Lung (tissue), 12 donors: Measurements from ENCODE around the gene RBM8A. TPM values are rescaled to one million over a fixed set of nuclear protein-coding genes. Genes with fewer than 3 reads are reported as not detected.

ENCODE experiments used
- ATAC-seq: fragments of 200-7000 bp; cut with Tn5 transposase; one replicate; pipeline ENCODE4 v1.9.1; 2020; ENCODE audit warnings: moderate number of reproducible peaks; ENCODE audit not compliant: insufficient read depth, low FRiP score
- DNase-seq, 3 donors: peaks; one replicate each; pipeline ENCODE4 v3.0.0-alpha.2; 2013 to 2017
- H3K27ac ChIP-seq, 2 donors: one replicate each; pipeline ENCODE4 v1.5.1; 2013; ENCODE audit warnings: mild to moderate bottlenecking in 2 of 2, moderate library complexity in 2 of 2, control low read depth in 1 of 2, inconsistent platforms in 1 of 2, low read depth in 1 of 2, low read length in 1 of 2
- H3K27me3 ChIP-seq, 3 donors: one replicate each; pipeline ENCODE4 v1.5.1; 2013; ENCODE audit warnings: low read length in 2 of 3; ENCODE audit not compliant: control insufficient read depth in 3 of 3, insufficient read depth in 3 of 3
- H3K36me3 ChIP-seq, 4 donors: one replicate each; pipeline ENCODE4 v1.5.1; 2013; ENCODE audit warnings: low read length in 4 of 4, mild to moderate bottlenecking in 1 of 4, moderate library complexity in 1 of 4; ENCODE audit not compliant: control insufficient read depth in 4 of 4, insufficient read depth in 4 of 4
- H3K4me1 ChIP-seq, 5 donors: one replicate each; pipeline ENCODE4 v1.5.1; 2013; ENCODE audit warnings: low read length in 5 of 5, mild to moderate bottlenecking in 2 of 5, moderate library complexity in 1 of 5; ENCODE audit not compliant: control insufficient read depth in 5 of 5, insufficient read depth in 5 of 5
- H3K4me3 ChIP-seq: one replicate; pipeline ENCODE4 v1.5.1; 2013; ENCODE audit warnings: mild to moderate bottlenecking, control low read depth, moderate library complexity
- H3K9ac ChIP-seq, 2 donors: one replicate each; pipeline ENCODE4 v1.5.1; 2013; ENCODE audit warnings: low read length in 2 of 2, control low read depth in 1 of 2; ENCODE audit not compliant: insufficient read depth in 1 of 2
- H3K9me3 ChIP-seq, 4 donors: one replicate each; pipeline ENCODE4 v1.5.1; 2013; ENCODE audit warnings: low read length in 3 of 4, mild to moderate bottlenecking in 1 of 4, moderate library complexity in 1 of 4; ENCODE audit not compliant: control insufficient read depth in 4 of 4, insufficient read depth in 3 of 4
- WGBS, 2 donors: extraction: QIAGEN DNeasy Blood & Tissue Kit; methylation state at CpG; one replicate each; pipeline ENCODE4 v1.1.7; 2013; 5-methylcytosine and 5-hydroxymethylcytosine counted together
- polyA plus RNA-seq, 2 donors: library from polyadenylated mRNA; stranded (reverse); fragments of 200-250 nt; gene quantifications; one replicate each; pipeline ENCODE4 v1.2.1, GENCODE V29; 2013
- total RNA-seq, 2 donors: library from RNA; depleted of rRNA in 1 of 2; stranded (reverse); fragments of >200 nt in 1 of 2; gene quantifications; one replicate each; pipeline ENCODE4 v1.2.1, GENCODE V29; 2014 to 2021
- TF ChIP-seq, protein P1 (sequence below): IDR thresholded peaks from 2 replicates; pipeline ENCODE4 v1.5.1; 2012; ENCODE audit warnings: mild to moderate bottlenecking; ENCODE audit errors: control extremely low read depth, extremely low read depth
- donor health status: control.
- donor health status: control.
- donor health status: Bipolar disorder and iron deficiency.
- donor health status: healthy.
- donor health status: DM: yes; HTN: yes; CAD: no.

The RBM8A gene
- total and polyA plus RNA-seq, 4 donors, result 106 to 152 (median 125) TPM

DNA sequence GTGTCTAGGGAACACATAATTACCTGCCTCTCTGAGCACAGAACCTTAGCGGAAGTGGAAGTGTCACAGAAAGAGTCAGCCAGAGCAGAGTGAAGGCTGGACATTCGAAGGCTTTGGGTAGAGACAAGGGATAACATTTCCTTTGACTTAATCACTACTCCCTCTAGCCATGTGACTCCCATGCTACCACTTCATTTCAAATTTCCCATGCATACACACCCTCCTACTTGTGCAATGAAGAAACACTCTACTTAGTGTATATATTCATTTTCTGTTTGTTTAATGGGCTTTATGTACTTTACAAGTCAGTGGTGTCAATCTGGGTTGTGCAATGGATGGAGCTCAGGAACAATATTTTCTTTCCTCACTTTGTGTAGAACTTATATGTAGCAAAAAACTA lies 48.6 kb downstream of the RBM8A start:
- WGBS, 2 donors, result 79 to 83% methylated on average over 2 of the region's 2 CpGs
- no peak for ATAC-seq
- TF ChIP-seq, protein P1, sequence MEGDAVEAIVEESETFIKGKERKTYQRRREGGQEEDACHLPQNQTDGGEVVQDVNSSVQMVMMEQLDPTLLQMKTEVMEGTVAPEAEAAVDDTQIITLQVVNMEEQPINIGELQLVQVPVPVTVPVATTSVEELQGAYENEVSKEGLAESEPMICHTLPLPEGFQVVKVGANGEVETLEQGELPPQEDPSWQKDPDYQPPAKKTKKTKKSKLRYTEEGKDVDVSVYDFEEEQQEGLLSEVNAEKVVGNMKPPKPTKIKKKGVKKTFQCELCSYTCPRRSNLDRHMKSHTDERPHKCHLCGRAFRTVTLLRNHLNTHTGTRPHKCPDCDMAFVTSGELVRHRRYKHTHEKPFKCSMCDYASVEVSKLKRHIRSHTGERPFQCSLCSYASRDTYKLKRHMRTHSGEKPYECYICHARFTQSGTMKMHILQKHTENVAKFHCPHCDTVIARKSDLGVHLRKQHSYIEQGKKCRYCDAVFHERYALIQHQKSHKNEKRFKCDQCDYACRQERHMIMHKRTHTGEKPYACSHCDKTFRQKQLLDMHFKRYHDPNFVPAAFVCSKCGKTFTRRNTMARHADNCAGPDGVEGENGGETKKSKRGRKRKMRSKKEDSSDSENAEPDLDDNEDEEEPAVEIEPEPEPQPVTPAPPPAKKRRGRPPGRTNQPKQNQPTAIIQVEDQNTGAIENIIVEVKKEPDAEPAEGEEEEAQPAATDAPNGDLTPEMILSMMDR, result no peak

DNA sequence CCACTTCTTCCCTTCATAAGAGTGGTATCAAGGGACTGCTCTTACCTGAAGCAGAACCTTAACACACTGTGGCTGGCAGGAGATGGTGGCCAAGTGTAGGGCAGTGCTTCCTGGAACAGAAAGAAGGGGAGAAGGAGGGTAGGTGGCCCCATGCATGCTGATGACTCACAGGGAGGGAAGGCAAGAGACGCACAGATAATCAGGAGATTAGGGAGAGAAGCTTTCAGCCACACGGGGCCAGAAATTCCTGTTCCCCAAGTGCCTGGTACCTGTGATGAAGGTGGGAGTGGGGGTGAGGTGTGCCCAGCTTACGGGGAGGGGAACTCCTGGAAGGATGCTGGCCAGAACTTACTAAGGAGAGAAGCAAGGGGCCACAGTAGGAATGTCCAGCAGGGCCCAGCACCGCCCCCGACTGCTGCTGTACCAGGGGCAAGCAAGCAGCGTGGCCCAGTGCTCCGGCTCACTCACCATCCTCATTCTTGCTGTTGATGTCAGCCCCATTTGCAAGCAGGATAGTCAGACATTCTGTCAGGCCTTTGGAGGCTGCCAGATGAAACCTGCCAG lies 49.3 kb downstream of the RBM8A start:
- Histone ChIP-seq H3K27me3 (no peaks in the 10 kb centered on the region), H3K36me3 (no peaks in the 10 kb centered on the region), H3K9me3 (no peaks in the 10 kb centered on the region), H3K4me1 (peaks cover 0 to 5% (median 0%) of the 10 kb centered on the region in 5 donors), H3K9ac (no peak overlapping the region), H3K4me3 (no peak overlapping the region), H3K27ac (no peak overlapping the region)
- TF ChIP-seq, protein P1, result no peak
- 86 to 91% methylated on average over 7 of the region's 7 CpGs for WGBS, 2 donors
- no peak for DNase-seq
- no peak for ATAC-seq

More for the DNA sequence above, 48.6 kb downstream of the RBM8A start:
- H3K4me1 ChIP-seq, result no peaks in the 10 kb centered on the region
- no peak overlapping the region for H3K9ac ChIP-seq
- H3K9me3 ChIP-seq, result no peaks in the 10 kb centered on the region
- peak in 1 of 3 donors; percentile 13 for DNase-seq
- no peak overlapping the region for H3K27ac ChIP-seq
- H3K27me3 ChIP-seq, result no peaks in the 10 kb centered on the region
- H3K36me3 ChIP-seq, result no peaks in the 10 kb centered on the region
- H3K4me3 ChIP-seq, result no peak overlapping the region

DNA sequence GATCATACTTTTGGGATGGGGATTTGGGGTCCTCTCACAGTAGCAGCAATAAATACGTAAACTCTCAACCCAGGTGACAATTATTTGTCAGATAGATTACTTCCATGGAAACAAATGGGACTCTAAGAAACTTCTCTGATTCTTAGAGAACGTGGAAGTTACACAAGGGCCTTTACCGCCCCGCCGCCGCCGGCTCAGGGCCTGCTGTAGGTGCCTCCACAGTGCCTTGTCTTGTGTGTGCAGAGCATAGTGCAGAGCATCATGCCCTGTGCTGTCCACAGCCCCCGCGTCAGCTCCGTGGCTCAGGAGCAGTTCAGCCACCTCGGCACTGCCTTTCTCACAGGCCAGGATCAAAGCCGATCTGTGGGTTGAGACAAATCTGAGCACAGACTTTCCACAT lies 52.6 kb downstream of the RBM8A start:
- Histone ChIP-seq H3K4me1 (peaks cover 0 to 19% (median 0%) of the 10 kb centered on the region in 5 donors), H3K36me3 (no peaks in the 10 kb centered on the region), H3K27ac (no peak overlapping the region), H3K9ac (no peak overlapping the region), H3K9me3 (no peaks in the 10 kb centered on the region), H3K4me3 (no peak overlapping the region), H3K27me3 (peaks cover 0 to 2% (median 0%) of the 10 kb centered on the region in 3 donors)
- no peak for ATAC-seq
- 71 to 88% methylated on average over 12 of the region's 12 CpGs for WGBS, 2 donors
- DNase-seq, result no peak
- TF ChIP-seq, protein P1, result no peak
